ENCODE results near the gene FRA10AC1. TPM values are rescaled to one million over a fixed set of nuclear protein-coding genes. Genes with fewer than 3 reads are reported as not detected.

FRA10AC1 gene
- total and polyA plus RNA-seq, 2 donors (not counting 1 experiment from before 2014, with no cell fraction given) = 5.0 to 29.7 TPM

DNA sequence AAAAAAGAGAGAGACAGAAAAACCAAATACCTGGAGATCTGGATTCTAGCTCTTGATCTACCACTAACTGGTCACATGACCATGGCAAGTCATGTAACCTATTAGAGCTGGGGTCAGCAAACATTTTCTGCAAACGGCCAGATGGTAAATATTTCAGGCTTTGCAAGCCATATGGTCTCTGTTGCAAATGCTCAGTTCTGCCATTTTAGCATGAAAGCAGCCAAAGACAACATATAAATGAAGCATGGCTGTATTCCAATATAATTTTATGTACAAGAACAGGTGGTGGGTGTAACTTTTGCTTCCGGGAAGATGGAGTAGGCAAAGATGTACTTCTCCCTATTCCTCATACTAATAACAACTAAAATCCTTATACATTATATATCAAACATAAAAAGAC lies 6.7 kb downstream of the FRA10AC1 start:
- intact Hi-C loops (cut with micrococcal nuclease) = no loop called here
- Mint-ChIP-seq H3K27ac (no peak overlapping the region), H3K4me3 (no peak overlapping the region), H3K9me3 (ENCODE audit: insufficient read depth) (no peaks in the 10 kb centered on the region), H3K4me1 (peaks cover 2% of the 10 kb centered on the region), H3K27me3 (no peaks in the 10 kb centered on the region)
- Histone ChIP-seq H3K36me3 (replicated peaks in 1 of 2; ENCODE audit: control extremely low read depth in 1 of 2, control insufficient read depth in 1 of 2, extremely low read depth in 1 of 2, insufficient read depth in 2 of 2, low read length in 1 of 2) (peaks cover 13 to 38% of the 10 kb centered on the region in 2 experiments), H3K27ac (ENCODE audit: low read length in 2 of 2) (no peak overlapping the region), H3K4me3 (ENCODE audit: control extremely low read depth in 1 of 5, extremely low read depth in 1 of 5, insufficient read depth in 1 of 5, low read depth in 2 of 5, low read length in 4 of 5) (no peak overlapping the region), H4K20me1 (ENCODE audit: control insufficient read depth, insufficient read depth, low read length, poor library complexity, severe bottlenecking) (peaks cover 5% of the 10 kb centered on the region), H3K79me2 (ENCODE audit: control insufficient read depth, insufficient read depth, low read length) (no peaks in the 10 kb centered on the region), H3K9me3 (ENCODE audit: control extremely low read depth in 1 of 3, control insufficient read depth in 2 of 3, insufficient read depth in 1 of 3, low read length in 2 of 3) (no peaks in the 10 kb centered on the region), H3K27me3 (replicated peaks in 1 of 4; ENCODE audit: control extremely low read depth in 1 of 4, control insufficient read depth in 3 of 4, insufficient read depth in 4 of 4, low read length in 3 of 4) (no peaks in the 10 kb centered on the region), H3K4me1 (ENCODE audit: control insufficient read depth in 2 of 2, insufficient read depth in 2 of 2, low read length in 2 of 2) (no peaks in the 10 kb centered on the region), H3K4me2 (replicated peaks; ENCODE audit: low read depth, low read length, poor library complexity, severe bottlenecking) (no peak overlapping the region), H3K9ac (ENCODE audit: low read length) (no peak overlapping the region), H2AFZ (ENCODE audit: insufficient read depth, low read depth, low read length, poor library complexity, severe bottlenecking) (no peak overlapping the region)
- TF ChIP-seq EZH2 (IDR thresholded peaks at IDR 0.05; ENCODE audit: borderline replicate concordance, insufficient read depth, low read depth, low read length, poor library complexity, severe bottlenecking) = no peak
- TF ChIP-seq, protein P1, sequence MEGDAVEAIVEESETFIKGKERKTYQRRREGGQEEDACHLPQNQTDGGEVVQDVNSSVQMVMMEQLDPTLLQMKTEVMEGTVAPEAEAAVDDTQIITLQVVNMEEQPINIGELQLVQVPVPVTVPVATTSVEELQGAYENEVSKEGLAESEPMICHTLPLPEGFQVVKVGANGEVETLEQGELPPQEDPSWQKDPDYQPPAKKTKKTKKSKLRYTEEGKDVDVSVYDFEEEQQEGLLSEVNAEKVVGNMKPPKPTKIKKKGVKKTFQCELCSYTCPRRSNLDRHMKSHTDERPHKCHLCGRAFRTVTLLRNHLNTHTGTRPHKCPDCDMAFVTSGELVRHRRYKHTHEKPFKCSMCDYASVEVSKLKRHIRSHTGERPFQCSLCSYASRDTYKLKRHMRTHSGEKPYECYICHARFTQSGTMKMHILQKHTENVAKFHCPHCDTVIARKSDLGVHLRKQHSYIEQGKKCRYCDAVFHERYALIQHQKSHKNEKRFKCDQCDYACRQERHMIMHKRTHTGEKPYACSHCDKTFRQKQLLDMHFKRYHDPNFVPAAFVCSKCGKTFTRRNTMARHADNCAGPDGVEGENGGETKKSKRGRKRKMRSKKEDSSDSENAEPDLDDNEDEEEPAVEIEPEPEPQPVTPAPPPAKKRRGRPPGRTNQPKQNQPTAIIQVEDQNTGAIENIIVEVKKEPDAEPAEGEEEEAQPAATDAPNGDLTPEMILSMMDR (IDR thresholded peaks at IDR 0.05) = no peak
- DNase-seq = no peak
- WGBS (ENCODE audit: insufficient coverage) = 100% methylated on average over 1 of the region's 2 CpGs
- ATAC-seq (ENCODE audit: low read depth) = no peak
- POLR2A ChIA-PET = no interaction called here
- CTCF ChIA-PET = no interaction called here

DNA sequence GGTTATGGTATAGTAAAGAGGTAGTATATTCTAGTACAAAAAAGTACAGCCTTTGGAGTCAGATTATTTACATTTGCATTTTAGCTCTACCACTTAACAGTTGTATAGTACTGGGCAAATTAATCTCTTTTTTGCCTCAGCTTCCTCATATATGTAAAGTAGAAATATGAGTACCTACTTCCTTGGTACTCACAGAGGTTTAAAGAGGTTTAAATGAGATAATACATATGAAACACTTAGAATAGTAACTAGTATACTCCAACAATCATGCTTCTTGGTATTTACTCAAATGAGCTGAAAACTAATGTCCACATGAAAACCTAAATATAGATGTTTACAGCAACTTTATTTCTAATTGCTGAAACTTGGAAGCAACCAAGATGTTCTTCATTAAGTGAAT lies 14.7 kb downstream of the FRA10AC1 start:
- CTCF ChIA-PET = interaction anchor here (0.5 kb wide), 1 partner anchor 169 kb away, joined by 3 read pairs; no protein-coding TSS in a partner anchor
- H4K20me1 ChIP-seq (ENCODE audit: control insufficient read depth, insufficient read depth, low read length, poor library complexity, severe bottlenecking) = no peaks in the 10 kb centered on the region
- H3K4me3 ChIP-seq (ENCODE audit: control extremely low read depth in 1 of 5, extremely low read depth in 1 of 5, insufficient read depth in 1 of 5, low read depth in 2 of 5, low read length in 4 of 5) = no peak overlapping the region
- TF ChIP-seq, protein P1 (IDR thresholded peaks at IDR 0.05) = no peak
- TF ChIP-seq EZH2 (IDR thresholded peaks at IDR 0.05; ENCODE audit: borderline replicate concordance, insufficient read depth, low read depth, low read length, poor library complexity, severe bottlenecking) = no peak
- intact Hi-C loops (cut with micrococcal nuclease) = no loop called here
- H3K79me2 ChIP-seq (ENCODE audit: control insufficient read depth, insufficient read depth, low read length) = no peaks in the 10 kb centered on the region
- H3K9me3 ChIP-seq (ENCODE audit: control extremely low read depth in 1 of 3, control insufficient read depth in 2 of 3, insufficient read depth in 1 of 3, low read length in 2 of 3) = no peaks in the 10 kb centered on the region
- Mint-ChIP-seq H3K9me3 (ENCODE audit: insufficient read depth) (no peaks in the 10 kb centered on the region), H3K27ac (no peak overlapping the region), H3K4me1 (no peaks in the 10 kb centered on the region), H3K27me3 (no peaks in the 10 kb centered on the region), H3K4me3 (no peak overlapping the region)
- no peaks in the 10 kb centered on the region for H3K27me3 ChIP-seq (replicated peaks in 1 of 4; ENCODE audit: control extremely low read depth in 1 of 4, control insufficient read depth in 3 of 4, insufficient read depth in 4 of 4, low read length in 3 of 4)
- no peak overlapping the region for H3K9ac ChIP-seq (ENCODE audit: low read length)
- no peak for ATAC-seq (ENCODE audit: low read depth)
- H3K36me3 ChIP-seq (replicated peaks in 1 of 2; ENCODE audit: control extremely low read depth in 1 of 2, control insufficient read depth in 1 of 2, extremely low read depth in 1 of 2, insufficient read depth in 2 of 2, low read length in 1 of 2) = peaks cover 4 to 28% of the 10 kb centered on the region in 2 experiments
- DNase-seq = no peak
- H2AFZ ChIP-seq (ENCODE audit: insufficient read depth, low read depth, low read length, poor library complexity, severe bottlenecking) = no peak overlapping the region
- H3K4me1 ChIP-seq (ENCODE audit: control insufficient read depth in 2 of 2, insufficient read depth in 2 of 2, low read length in 2 of 2) = no peaks in the 10 kb centered on the region
- H3K27ac ChIP-seq (ENCODE audit: low read length in 2 of 2) = no peak overlapping the region
- no peak overlapping the region for H3K4me2 ChIP-seq (replicated peaks; ENCODE audit: low read depth, low read length, poor library complexity, severe bottlenecking)
- POLR2A ChIA-PET = no interaction called here
